Effector memory CD4-positive, alpha-beta T cell (primary cell): ENCODE data around the gene HHLA2.

Source experiments
- DNase-seq, 3 donors: peaks; one replicate each; pipeline ENCODE4 v3.0.0-alpha.2; 2020
- H3K27ac ChIP-seq: 2 replicates; pipeline ENCODE4 v1.7.0; 2013; ENCODE audit warnings: mild to moderate bottlenecking, low read length, moderate library complexity; ENCODE audit not compliant: insufficient read depth, poor library complexity, severe bottlenecking
- H3K27me3 ChIP-seq: replicated peaks from 2 replicates; pipeline ENCODE4 v1.7.0; 2013; ENCODE audit warnings: mild to moderate bottlenecking, low read length; ENCODE audit not compliant: insufficient read depth, control insufficient read depth, poor library complexity, severe bottlenecking
- H3K36me3 ChIP-seq: 2 replicates; pipeline ENCODE4 v1.7.0; 2013; ENCODE audit warnings: mild to moderate bottlenecking, low read length, moderate library complexity; ENCODE audit not compliant: control insufficient read depth, insufficient read depth
- H3K4me1 ChIP-seq: 2 replicates; pipeline ENCODE4 v1.7.0; 2013; ENCODE audit warnings: low read length, mild to moderate bottlenecking; ENCODE audit not compliant: control insufficient read depth, insufficient read depth, poor library complexity, severe bottlenecking
- H3K4me3 ChIP-seq: 2 replicates; pipeline ENCODE4 v1.7.0; 2013; ENCODE audit warnings: low read length, low read depth, mild to moderate bottlenecking; ENCODE audit not compliant: insufficient read depth, poor library complexity, severe bottlenecking
- H3K9me3 ChIP-seq: 2 replicates; pipeline ENCODE4 v1.7.0; 2013; ENCODE audit warnings: mild to moderate bottlenecking, low read length, moderate library complexity; ENCODE audit not compliant: control insufficient read depth

Gene HHLA2

DNA sequence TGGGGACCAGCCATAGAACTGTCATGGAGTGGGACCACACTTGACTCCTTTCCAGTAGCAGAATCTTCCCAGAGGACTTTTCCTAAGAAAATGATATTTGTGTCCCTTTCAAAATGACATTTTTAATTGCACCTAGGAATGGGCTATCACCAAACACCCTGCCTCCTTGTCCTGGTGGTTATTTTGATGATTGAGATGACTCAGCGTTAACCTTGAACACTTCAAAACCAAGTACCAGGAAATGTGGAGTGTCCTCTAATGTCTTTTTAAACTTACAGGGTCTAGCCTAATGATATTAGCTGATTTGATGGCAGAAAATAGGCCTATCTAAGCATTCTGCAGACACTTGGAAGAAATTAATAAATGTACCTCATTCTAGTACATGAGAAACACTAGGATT is 90.7 kb downstream of the HHLA2 start:
- H3K9me3 ChIP-seq: no peaks in the 10 kb centered on the region
- no peaks in the 10 kb centered on the region for H3K36me3 ChIP-seq
- no peak for DNase-seq
- no peaks in the 10 kb centered on the region for H3K27me3 ChIP-seq
- H3K4me3 ChIP-seq: no peak overlapping the region
- H3K27ac ChIP-seq: no peak overlapping the region
- H3K4me1 ChIP-seq: no peaks in the 10 kb centered on the region

DNA sequence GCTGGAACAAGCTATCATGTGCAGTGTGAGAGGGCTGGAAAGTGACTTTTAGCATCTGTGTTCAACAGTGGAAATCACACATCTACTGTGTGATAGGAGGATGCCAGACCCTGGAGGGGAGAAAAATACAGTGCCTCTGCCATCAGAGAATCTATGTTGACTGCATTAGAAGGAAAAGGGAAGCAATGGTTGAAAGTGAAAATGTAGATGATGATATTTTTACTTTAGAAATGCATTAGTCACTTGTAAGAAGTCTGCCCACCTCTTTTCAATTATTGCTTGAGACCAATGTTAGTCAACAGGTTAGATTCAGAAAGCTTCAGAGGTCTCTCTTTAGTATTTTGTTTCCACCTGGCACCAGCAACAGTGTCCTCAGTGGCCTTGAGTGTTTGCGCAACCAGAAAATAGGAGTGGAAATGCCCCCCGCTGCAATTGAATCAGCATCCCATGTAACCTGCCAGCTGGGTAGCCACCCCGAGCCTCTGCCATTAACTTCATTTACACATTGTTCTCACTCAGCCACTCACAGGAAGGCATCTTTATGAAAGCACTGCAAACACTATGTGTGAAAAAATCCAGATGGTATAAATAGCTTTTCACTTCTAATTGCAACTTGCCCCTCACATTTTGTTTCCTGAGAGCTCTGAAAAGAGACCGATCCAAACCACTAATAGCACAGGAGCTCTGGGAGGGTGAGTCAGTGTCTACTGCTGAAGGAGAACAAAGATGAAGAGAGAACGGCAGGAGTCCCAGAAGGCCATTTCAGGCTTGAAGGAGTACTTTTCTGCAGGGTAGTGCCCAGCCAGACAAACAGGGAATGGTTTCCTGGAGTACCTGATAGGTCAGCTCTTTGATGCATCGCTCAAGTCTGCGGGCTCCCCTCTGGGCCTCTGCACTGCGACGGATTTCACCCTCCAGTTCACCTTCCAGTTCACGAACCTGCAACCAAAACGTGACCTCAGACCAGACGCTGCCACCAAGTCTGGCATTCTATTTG is 92.1 kb downstream of the HHLA2 start:
- Histone ChIP-seq H3K4me3 (no peak overlapping the region), H3K27ac (no peak overlapping the region), H3K27me3 (no peaks in the 10 kb centered on the region), H3K36me3 (no peaks in the 10 kb centered on the region), H3K4me1 (no peaks in the 10 kb centered on the region), H3K9me3 (no peaks in the 10 kb centered on the region)
- no peak for DNase-seq

DNA sequence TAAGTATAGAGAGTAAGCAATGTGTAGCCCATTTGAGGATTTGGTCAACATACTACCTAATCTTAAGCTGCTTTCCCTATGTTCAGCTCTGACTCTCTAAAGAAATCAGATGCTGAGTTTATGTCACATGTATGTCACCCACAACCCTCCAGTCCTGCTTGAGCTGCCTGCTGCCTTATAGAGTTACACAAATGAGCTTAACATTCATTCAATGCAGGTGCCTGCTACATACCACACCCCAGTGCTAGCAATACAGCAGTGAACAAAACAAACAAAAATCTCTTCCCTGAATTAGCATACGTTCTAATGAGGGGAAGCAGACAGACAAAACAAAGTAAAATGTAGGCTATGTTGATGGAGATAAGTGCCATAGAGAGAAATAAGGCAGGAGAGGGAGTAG is 93.0 kb downstream of the HHLA2 start:
- H3K27me3 ChIP-seq: no peaks in the 10 kb centered on the region
- H3K27ac ChIP-seq: no peak overlapping the region
- H3K4me1 ChIP-seq: no peaks in the 10 kb centered on the region
- no peaks in the 10 kb centered on the region for H3K36me3 ChIP-seq
- no peak overlapping the region for H3K4me3 ChIP-seq
- H3K9me3 ChIP-seq: no peaks in the 10 kb centered on the region
- no peak for DNase-seq

DNA sequence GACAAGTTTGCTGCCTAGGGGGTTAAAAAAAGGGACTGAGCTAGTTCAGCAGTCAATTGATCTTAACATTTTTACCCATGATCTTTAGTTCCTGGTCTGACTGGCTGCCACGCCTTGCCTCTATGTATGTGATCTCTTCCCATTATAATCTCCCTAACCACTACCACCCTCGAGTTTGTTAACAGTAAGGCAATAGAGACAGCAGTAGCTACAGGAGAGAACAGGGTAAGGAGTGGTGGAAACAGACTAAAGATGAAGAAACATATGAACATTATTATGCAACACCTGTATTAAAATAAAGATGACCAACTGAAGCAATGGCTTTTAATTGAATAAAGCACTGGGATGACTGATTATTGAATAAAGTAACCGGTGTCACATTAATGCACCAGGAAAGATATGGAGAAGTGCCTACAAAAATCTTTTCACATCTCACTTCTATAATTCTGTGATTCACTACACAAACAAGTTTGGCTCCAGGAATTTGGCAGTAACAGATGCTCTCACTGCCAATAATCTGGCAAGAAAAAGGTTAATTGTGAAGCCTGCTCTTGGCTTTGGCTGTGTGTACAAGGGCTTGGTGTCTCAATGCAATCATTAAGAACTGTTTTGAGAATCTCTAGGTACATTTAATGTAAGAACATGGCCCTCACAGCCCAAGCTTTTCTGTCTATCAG is 95.7 kb downstream of the HHLA2 start:
- no peaks in the 10 kb centered on the region for H3K4me1 ChIP-seq
- no peak for DNase-seq

DNA sequence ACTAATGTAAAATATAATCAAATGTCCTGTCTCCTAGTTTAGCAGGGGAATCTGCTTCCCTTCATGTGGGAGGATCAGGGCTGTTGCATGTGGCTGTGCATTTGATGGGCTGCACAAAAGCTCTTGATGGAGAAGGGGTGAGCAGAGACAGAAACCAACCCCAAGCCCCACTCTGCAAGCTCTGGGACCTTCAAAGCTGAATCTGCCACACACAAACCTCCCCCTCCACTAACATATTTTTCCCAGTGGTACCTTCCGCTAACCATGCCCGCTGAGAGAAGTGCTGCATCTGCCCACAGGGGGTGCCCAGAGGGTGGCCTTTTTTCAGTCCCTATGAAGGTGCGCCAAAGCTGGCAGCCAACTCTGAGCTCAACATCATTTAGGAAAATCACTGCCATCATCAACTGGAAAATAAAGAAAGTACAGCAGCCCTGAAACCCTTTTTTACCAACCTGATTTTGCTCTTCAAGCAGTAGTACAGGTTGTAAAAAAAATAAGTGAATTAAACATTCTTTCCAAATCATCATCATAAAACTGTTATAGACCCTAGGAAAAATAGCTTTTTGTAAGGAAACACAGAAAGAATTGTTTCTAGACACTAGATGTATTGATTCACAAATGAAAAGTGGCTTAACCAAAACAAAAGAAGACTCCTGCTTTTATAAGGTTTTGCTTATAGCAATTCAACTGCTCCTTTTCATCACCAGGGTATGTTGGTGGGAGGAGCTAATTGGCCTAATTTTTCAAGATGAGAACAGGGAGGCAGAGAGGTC is 97.0 kb downstream of the HHLA2 start:
- Histone ChIP-seq H3K4me1 (no peaks in the 10 kb centered on the region), H3K27me3 (no peaks in the 10 kb centered on the region), H3K27ac (no peak overlapping the region), H3K9me3 (no peaks in the 10 kb centered on the region), H3K4me3 (no peak overlapping the region), H3K36me3 (no peaks in the 10 kb centered on the region)
- no peak for DNase-seq

More for the DNA sequence above, 95.7 kb downstream of the HHLA2 start:
- no peak overlapping the region for H3K27ac ChIP-seq
- H3K27me3 ChIP-seq: no peaks in the 10 kb centered on the region
- H3K4me3 ChIP-seq: no peak overlapping the region
- H3K36me3 ChIP-seq: no peaks in the 10 kb centered on the region
- H3K9me3 ChIP-seq: no peaks in the 10 kb centered on the region

DNA sequence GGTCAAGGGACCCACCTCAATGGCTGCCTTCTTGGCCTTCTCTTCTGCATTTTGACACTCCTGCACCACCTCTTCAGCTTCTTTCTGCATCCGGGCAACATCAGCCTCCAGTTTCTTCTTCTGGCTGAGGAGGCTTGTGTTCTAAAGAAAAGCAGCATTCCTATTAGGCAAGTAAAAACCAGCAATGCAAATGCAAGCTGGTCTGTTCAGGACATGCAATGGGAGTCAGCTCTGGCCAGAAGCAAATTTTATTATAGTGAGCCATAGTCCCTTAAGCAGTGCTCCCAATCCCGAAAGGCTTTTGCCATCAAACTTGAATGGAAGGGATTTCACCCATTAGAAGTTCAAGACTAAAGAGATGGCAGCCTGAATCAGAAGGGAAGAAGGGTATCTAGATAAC is 97.7 kb downstream of the HHLA2 start:
- Histone ChIP-seq H3K27ac (no peak overlapping the region), H3K4me1 (no peaks in the 10 kb centered on the region), H3K4me3 (no peak overlapping the region), H3K27me3 (no peaks in the 10 kb centered on the region), H3K9me3 (no peaks in the 10 kb centered on the region), H3K36me3 (no peaks in the 10 kb centered on the region)
- no peak for DNase-seq

DNA sequence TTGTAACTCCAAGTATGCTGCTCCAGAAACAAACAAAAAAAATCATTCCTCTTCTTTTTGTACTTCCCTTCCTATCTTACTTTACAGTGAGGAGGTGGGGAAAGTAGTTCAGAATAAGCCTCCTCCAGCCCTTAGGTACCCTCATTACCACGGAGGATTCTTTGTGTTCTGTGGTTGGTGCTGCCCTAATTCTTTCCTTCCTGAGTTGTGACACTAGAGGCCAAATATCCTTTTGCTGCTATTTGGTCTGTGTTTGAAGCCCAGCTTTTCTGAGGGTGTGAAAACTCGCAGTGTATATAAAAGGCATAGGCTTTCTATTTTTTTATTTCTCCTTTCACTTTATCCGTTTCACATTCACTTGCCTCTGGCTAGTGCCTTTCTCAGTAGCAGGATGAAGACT is 98.2 kb downstream of the HHLA2 start:
- Histone ChIP-seq H3K9me3 (no peaks in the 10 kb centered on the region), H3K4me3 (no peak overlapping the region)
- no peak for DNase-seq

DNA sequence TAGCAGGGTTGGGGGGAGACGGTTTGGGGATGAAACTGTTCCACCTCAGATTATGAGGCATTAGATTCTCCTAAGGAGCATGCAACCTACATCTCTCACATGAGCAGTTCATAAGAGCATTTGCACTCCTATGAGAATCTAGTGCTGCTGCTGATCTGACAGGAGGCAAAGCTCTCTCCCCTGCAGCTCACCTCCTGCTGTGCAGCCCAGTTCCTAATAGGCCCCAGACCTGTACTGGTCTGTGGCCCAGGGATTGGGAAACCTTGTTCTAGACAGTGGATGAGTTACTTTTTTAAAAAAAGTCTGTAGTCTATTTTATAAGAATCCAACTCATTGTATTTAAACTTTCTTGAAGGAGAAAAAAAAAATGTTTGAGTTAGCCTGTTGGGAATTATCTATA is 100.0 kb downstream of the HHLA2 start:
- H3K4me3 ChIP-seq: no peak overlapping the region
- no peaks in the 10 kb centered on the region for H3K36me3 ChIP-seq
- H3K9me3 ChIP-seq: no peaks in the 10 kb centered on the region
- no peaks in the 10 kb centered on the region for H3K4me1 ChIP-seq
- no peak overlapping the region for H3K27ac ChIP-seq
- no peaks in the 10 kb centered on the region for H3K27me3 ChIP-seq
- DNase-seq: no peak

More for the DNA sequence above, 98.2 kb downstream of the HHLA2 start:
- no peaks in the 10 kb centered on the region for H3K4me1 ChIP-seq
- H3K27ac ChIP-seq: no peak overlapping the region
- no peaks in the 10 kb centered on the region for H3K27me3 ChIP-seq
- H3K36me3 ChIP-seq: no peaks in the 10 kb centered on the region

DNA sequence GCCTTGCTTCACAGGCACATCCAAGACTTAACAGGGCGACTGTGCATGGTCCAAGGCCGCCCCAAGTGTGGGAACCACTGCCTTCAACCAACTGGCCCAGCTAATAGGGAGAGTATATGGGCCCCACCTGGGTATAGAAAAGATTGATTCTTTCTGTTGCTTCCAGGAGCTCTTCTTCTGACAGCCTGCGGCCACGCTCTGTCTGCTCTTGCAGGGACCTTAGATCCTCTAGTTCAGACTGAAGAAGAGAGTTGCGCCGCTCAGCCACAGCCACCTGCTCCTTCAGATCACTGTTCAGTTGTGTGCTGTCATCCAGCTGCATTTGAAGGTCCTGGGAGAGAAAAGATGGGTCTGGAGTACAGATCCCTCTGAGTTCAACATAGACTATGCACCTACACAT is 102.2 kb downstream of the HHLA2 start:
- no peaks in the 10 kb centered on the region for H3K9me3 ChIP-seq
- no peak overlapping the region for H3K4me3 ChIP-seq
- H3K27me3 ChIP-seq: no peaks in the 10 kb centered on the region
- no peaks in the 10 kb centered on the region for H3K36me3 ChIP-seq
- no peak overlapping the region for H3K27ac ChIP-seq
- H3K4me1 ChIP-seq: no peaks in the 10 kb centered on the region
- DNase-seq: no peak
